DND-41 (cell line): Measurements from ENCODE around the gene UPF3A.
"Not testable (repeated sequence)": the region's sequence is repeated elsewhere in the genome, so short reads cannot be mapped to it uniquely, and the experiment has no call there.

Experiments
- ATAC-seq: fragments of 200-7000 bp; cut with Tn5 transposase; 3 replicates; pipeline ENCODE4 v1.9.1; 2021; ENCODE audit warnings: low read depth; ENCODE audit not compliant: insufficient read depth
- DNase-seq: peaks from one replicate; pipeline ENCODE4 v3.0.0-alpha.2; 2020
- H2AFZ ChIP-seq: 2 replicates; pipeline ENCODE4 v1.6.0; 2012; ENCODE audit warnings: low read depth, low read length
- H3K27ac ChIP-seq: 2 replicates; pipeline ENCODE4 v1.5.1; 2012; ENCODE audit warnings: low read length, inconsistent platforms
- H3K27me3 ChIP-seq: fragments of 200-600 bp; sonication (generic); 2 replicates; pipeline ENCODE4 v1.6.0; 2012; ENCODE audit warnings: low read length, mild to moderate bottlenecking, inconsistent platforms; ENCODE audit not compliant: insufficient read depth, poor library complexity
- H3K36me3 ChIP-seq: 2 replicates; pipeline ENCODE4 v1.5.1; 2012; ENCODE audit warnings: low read length, inconsistent platforms; ENCODE audit not compliant: insufficient read depth
- H3K4me1 ChIP-seq: 2 replicates; pipeline ENCODE4 v1.5.1; 2012; ENCODE audit warnings: mild to moderate bottlenecking, low read length; ENCODE audit not compliant: insufficient read depth
- H3K4me2 ChIP-seq: 2 replicates; pipeline ENCODE4 v1.6.0; 2012; ENCODE audit warnings: mild to moderate bottlenecking, moderate library complexity, low read length, inconsistent platforms; ENCODE audit not compliant: insufficient read depth
- H3K4me3 ChIP-seq, 2 experiments: fragments of 200-600 bp in 1 of 2; shearing (Covaris generic) in 1 of 2; 2 replicates each; pipeline ENCODE4 v1.5.1; 2012 to 2016; ENCODE audit warnings: inconsistent platforms in 2 of 2, low read length in 2 of 2, mild to moderate bottlenecking in 2 of 2, low read depth in 1 of 2, moderate library complexity in 1 of 2
- H3K79me2 ChIP-seq: 2 replicates; pipeline ENCODE4 v1.6.0; 2012; ENCODE audit warnings: low read length, inconsistent platforms; ENCODE audit not compliant: insufficient read depth
- H3K9ac ChIP-seq: 2 replicates; pipeline ENCODE4 v1.6.0; 2012; ENCODE audit warnings: low read depth, mild to moderate bottlenecking, inconsistent platforms, low read length, moderate library complexity
- H3K9me3 ChIP-seq: 2 replicates; pipeline ENCODE4 v1.5.1; 2012; ENCODE audit warnings: low read length, moderate library complexity, mild to moderate bottlenecking, inconsistent platforms; ENCODE audit not compliant: insufficient read depth, severe bottlenecking
- H4K20me1 ChIP-seq: 2 replicates; pipeline ENCODE4 v1.6.0; 2012; ENCODE audit warnings: low read length; ENCODE audit not compliant: insufficient read depth
- CTCF ChIP-seq: IDR thresholded peaks from 2 replicates; pipeline ENCODE4 v1.5.1; 2012; ENCODE audit warnings: borderline replicate concordance, low read length, moderate library complexity, mild to moderate bottlenecking; ENCODE audit not compliant: poor library complexity, severe bottlenecking; ENCODE audit errors: extremely low read depth
- EZH2 ChIP-seq: IDR thresholded peaks from 3 replicates; pipeline ENCODE4 v1.6.1; 2012; ENCODE audit warnings: borderline replicate concordance, low read depth, mild to moderate bottlenecking, moderate library complexity, low read length, inconsistent platforms; ENCODE audit not compliant: severe bottlenecking

The UPF3A gene

GRCh38 chr13:114260814-114261213 is 20.6 kb upstream of the UPF3A start:
- H4K20me1 ChIP-seq: peaks cover 11% of the 10 kb centered on the region
- no peak overlapping the region for H3K4me2 ChIP-seq
- no peaks in the 10 kb centered on the region; the same call in 1 of the 2 replicates for H3K79me2 ChIP-seq
- peaks cover 96% of the 10 kb centered on the region for H3K36me3 ChIP-seq
- ATAC-seq: no peak
- no peaks in the 10 kb centered on the region for H3K27me3 ChIP-seq
- H3K27ac ChIP-seq: no peak overlapping the region
- no peak for DNase-seq
- TF ChIP-seq EZH2 (no peak), CTCF (no peak)
- no peaks in the 10 kb centered on the region for H3K9me3 ChIP-seq
- peaks cover 37% of the 10 kb centered on the region for H3K4me1 ChIP-seq
- no peak overlapping the region for H3K9ac ChIP-seq
- no peak overlapping the region for H3K4me3 ChIP-seq
- H2AFZ ChIP-seq: no peak overlapping the region

GRCh38 chr13:114261328-114261965 is 20.0 kb upstream of the UPF3A start:
- Histone ChIP-seq H3K4me3 (no peak overlapping the region), H3K27ac (no peak overlapping the region), H3K27me3 (no peaks in the 10 kb centered on the region), H3K4me2 (no peak overlapping the region), H3K4me1 (peaks cover 37% of the 10 kb centered on the region), H3K9ac (no peak overlapping the region), H3K79me2 (no peaks in the 10 kb centered on the region; the same call in 1 of the 2 replicates), H4K20me1 (peaks cover 11% of the 10 kb centered on the region), H2AFZ (no peak overlapping the region), H3K36me3 (peaks cover 96% of the 10 kb centered on the region), H3K9me3 (no peaks in the 10 kb centered on the region)
- ATAC-seq (no peak), DNase-seq (no peak)
- TF ChIP-seq EZH2 (no peak), CTCF (no peak)

GRCh38 chr13:114263578-114263977 is 17.8 kb upstream of the UPF3A start:
- peaks cover 37% of the 10 kb centered on the region for H3K4me1 ChIP-seq
- H4K20me1 ChIP-seq: peaks cover 11% of the 10 kb centered on the region
- no peak overlapping the region for H3K9ac ChIP-seq
- DNase-seq: peak; percentile 56
- peak overlapping the region; percentile 66 for H3K27ac ChIP-seq
- no peak overlapping the region for H3K4me2 ChIP-seq
- TF ChIP-seq CTCF (no peak), EZH2 (no peak)
- peaks cover 95% of the 10 kb centered on the region for H3K36me3 ChIP-seq
- ATAC-seq: peak; percentile 94
- no peak overlapping the region for H2AFZ ChIP-seq
- no peaks in the 10 kb centered on the region; the same call in 1 of the 2 replicates for H3K79me2 ChIP-seq
- no peaks in the 10 kb centered on the region for H3K9me3 ChIP-seq
- H3K27me3 ChIP-seq: no peaks in the 10 kb centered on the region
- H3K4me3 ChIP-seq: no peak overlapping the region

- H3K9ac ChIP-seq, H2AFZ ChIP-seq, H3K9me3 ChIP-seq, H3K27me3 ChIP-seq, H3K79me2 ChIP-seq, H3K4me2 ChIP-seq, H3K4me3 ChIP-seq, H3K27ac ChIP-seq, ATAC-seq, DNase-seq: not testable (repeated sequence)
- Histone ChIP-seq H4K20me1 (peaks cover 11% of the 10 kb centered on the region), H3K4me1 (peaks cover 37% of the 10 kb centered on the region), H3K36me3 (peaks cover 96% of the 10 kb centered on the region)
Observed at GRCh38 chr13:114264313-114264712, 17.1 kb upstream of the UPF3A start.
